ENCODE data around the gene PIP5KL1. TPM values are rescaled to one million over a fixed set of nuclear protein-coding genes. Genes with fewer than 3 reads are reported as not detected.

The PIP5KL1 gene
- polyA plus RNA-seq, 1 donor from 2014 or later, result 3.4 TPM

GRCh38 chr9:127935765-127936221 lies 5.2 kb upstream of the PIP5KL1 start:
- Histone ChIP-seq H3K4me3 (ENCODE audit: low read length) (peak overlapping the region; percentile 92), H3K9me2 (ENCODE audit: insufficient read depth, low read length) (no peaks in the 10 kb centered on the region), H4K20me1 (ENCODE audit: insufficient read depth) (no peaks in the 10 kb centered on the region), H3K79me2 (replicated peaks; ENCODE audit: insufficient read depth, low read length) (peaks cover 11% of the 10 kb centered on the region), H3K4me2 (ENCODE audit: low read length) (no peak overlapping the region), H3K9ac (ENCODE audit: low read length) (no peak overlapping the region), H3F3A (ENCODE audit: insufficient read depth, low read length, poor library complexity, severe bottlenecking) (no peaks in the 10 kb centered on the region), H3K27ac (ENCODE audit: low read length) (no peak overlapping the region), H2AFZ (ENCODE audit: low read depth, low read length) (no peak overlapping the region), H3K9me3 (ENCODE audit: low read length) (no peaks in the 10 kb centered on the region), H3K36me3 (ENCODE audit: insufficient read depth, low read length) (no peaks in the 10 kb centered on the region), H3K27me3 (ENCODE audit: insufficient read depth, low read depth, low read length) (no peaks in the 10 kb centered on the region)
- TF ChIP-seq CTCF (IDR thresholded peaks at IDR 0.05; ENCODE audit: poor library complexity, severe bottlenecking) (no peak), SMC3 (conservative IDR thresholded peaks at IDR 0.05; ENCODE audit: poor library complexity) (no peak), EZH2 (IDR thresholded peaks at IDR 0.05; ENCODE audit: borderline replicate concordance, insufficient read depth, low read length, poor library complexity, severe bottlenecking) (no peak), TAF1 (IDR thresholded peaks at IDR 0.05; ENCODE audit: low read depth) (no peak), RAD21 (conservative IDR thresholded peaks at IDR 0.05) (no peak), MXI1 (conservative IDR thresholded peaks at IDR 0.05; ENCODE audit: poor library complexity, severe bottlenecking) (no peak), POLR2AphosphoS5 (IDR thresholded peaks at IDR 0.05) (no peak), EP300 (conservative IDR thresholded peaks at IDR 0.05; ENCODE audit: poor library complexity, severe bottlenecking) (no peak), REST (IDR thresholded peaks at IDR 0.05; ENCODE audit: borderline replicate concordance) (no peak)

GRCh38 chr9:127934986-127935385 lies 4.4 kb upstream of the PIP5KL1 start:
- H4K20me1 ChIP-seq (ENCODE audit: insufficient read depth), result no peaks in the 10 kb centered on the region
- no peak overlapping the region for H3K9ac ChIP-seq (ENCODE audit: low read length)
- H3K36me3 ChIP-seq (ENCODE audit: insufficient read depth, low read length), result no peaks in the 10 kb centered on the region
- no peak overlapping the region for H3K4me2 ChIP-seq (ENCODE audit: low read length)
- no peak overlapping the region for H2AFZ ChIP-seq (ENCODE audit: low read depth, low read length)
- H3F3A ChIP-seq (ENCODE audit: insufficient read depth, low read length, poor library complexity, severe bottlenecking), result no peaks in the 10 kb centered on the region
- TF ChIP-seq RAD21 (conservative IDR thresholded peaks at IDR 0.05), result no peak
- no peak for TF ChIP-seq EP300 (conservative IDR thresholded peaks at IDR 0.05; ENCODE audit: poor library complexity, severe bottlenecking)
- no peak for TF ChIP-seq TAF1 (IDR thresholded peaks at IDR 0.05; ENCODE audit: low read depth)
- no peak for TF ChIP-seq CTCF (IDR thresholded peaks at IDR 0.05; ENCODE audit: poor library complexity, severe bottlenecking)
- no peak for TF ChIP-seq POLR2AphosphoS5 (IDR thresholded peaks at IDR 0.05)
- no peak for TF ChIP-seq REST (IDR thresholded peaks at IDR 0.05; ENCODE audit: borderline replicate concordance)
- no peak for TF ChIP-seq EZH2 (IDR thresholded peaks at IDR 0.05; ENCODE audit: borderline replicate concordance, insufficient read depth, low read length, poor library complexity, severe bottlenecking)
- no peak for TF ChIP-seq MXI1 (conservative IDR thresholded peaks at IDR 0.05; ENCODE audit: poor library complexity, severe bottlenecking)
- no peak for TF ChIP-seq SMC3 (conservative IDR thresholded peaks at IDR 0.05; ENCODE audit: poor library complexity)
- H3K27ac ChIP-seq (ENCODE audit: low read length), result no peak overlapping the region
- peak overlapping the region; percentile 92 for H3K4me3 ChIP-seq (ENCODE audit: low read length)
- H3K9me3 ChIP-seq (ENCODE audit: low read length), result no peaks in the 10 kb centered on the region
- H3K79me2 ChIP-seq (replicated peaks; ENCODE audit: insufficient read depth, low read length), result peaks cover 11% of the 10 kb centered on the region
- H3K9me2 ChIP-seq (ENCODE audit: insufficient read depth, low read length), result no peaks in the 10 kb centered on the region
- no peaks in the 10 kb centered on the region for H3K27me3 ChIP-seq (ENCODE audit: insufficient read depth, low read depth, low read length)

All from neural cell (in vitro differentiated cells).